ENCODE data around the gene RASAL1. TPM values are rescaled to one million over a fixed set of nuclear protein-coding genes. Genes with fewer than 3 reads are reported as not detected.

The RASAL1 gene
- total and polyA plus RNA-seq, 10 donors = 0.13 to 1.7 (median 0.62) TPM; not detected in 2

DNA sequence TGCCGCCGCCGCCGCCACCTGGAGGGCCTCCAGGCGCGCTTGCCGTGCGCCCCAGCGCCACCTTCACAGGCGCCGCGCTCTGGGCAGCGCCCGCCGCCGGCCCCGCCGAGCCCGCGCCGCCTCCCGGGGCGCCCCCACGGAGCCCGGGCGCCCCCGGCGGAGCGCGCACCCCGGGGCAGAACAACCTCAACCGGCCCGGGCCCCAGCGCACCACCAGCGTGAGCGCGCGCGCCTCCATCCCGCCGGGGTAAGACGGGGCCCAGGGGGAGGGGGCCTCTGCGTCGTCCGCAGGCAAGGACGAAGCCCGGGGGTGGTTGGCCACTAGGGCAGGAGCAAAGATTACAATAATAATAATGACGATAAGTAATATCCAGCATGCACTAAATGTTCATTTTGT, 57.7 kb downstream of the RASAL1 start:
- H3K27me3 ChIP-seq (replicated peaks in 1 of 7) = peaks cover 0 to 9% (median 0%) of the 10 kb centered on the region in 7 donors
- H3K36me3 ChIP-seq = peaks cover 0 to 38% (median 0%) of the 10 kb centered on the region in 6 donors
- no peaks in the 10 kb centered on the region for H3K9me3 ChIP-seq
- intact Hi-C loops (cut with DNase I; ENCODE audit: low total_unique reads) = no loop called here
- TF ChIP-seq POLR2AphosphoS5 (IDR thresholded peaks at IDR 0.05) (no peak), POLR2A (IDR thresholded peaks at IDR 0.05) (no peak)
- TF ChIP-seq, protein P1, sequence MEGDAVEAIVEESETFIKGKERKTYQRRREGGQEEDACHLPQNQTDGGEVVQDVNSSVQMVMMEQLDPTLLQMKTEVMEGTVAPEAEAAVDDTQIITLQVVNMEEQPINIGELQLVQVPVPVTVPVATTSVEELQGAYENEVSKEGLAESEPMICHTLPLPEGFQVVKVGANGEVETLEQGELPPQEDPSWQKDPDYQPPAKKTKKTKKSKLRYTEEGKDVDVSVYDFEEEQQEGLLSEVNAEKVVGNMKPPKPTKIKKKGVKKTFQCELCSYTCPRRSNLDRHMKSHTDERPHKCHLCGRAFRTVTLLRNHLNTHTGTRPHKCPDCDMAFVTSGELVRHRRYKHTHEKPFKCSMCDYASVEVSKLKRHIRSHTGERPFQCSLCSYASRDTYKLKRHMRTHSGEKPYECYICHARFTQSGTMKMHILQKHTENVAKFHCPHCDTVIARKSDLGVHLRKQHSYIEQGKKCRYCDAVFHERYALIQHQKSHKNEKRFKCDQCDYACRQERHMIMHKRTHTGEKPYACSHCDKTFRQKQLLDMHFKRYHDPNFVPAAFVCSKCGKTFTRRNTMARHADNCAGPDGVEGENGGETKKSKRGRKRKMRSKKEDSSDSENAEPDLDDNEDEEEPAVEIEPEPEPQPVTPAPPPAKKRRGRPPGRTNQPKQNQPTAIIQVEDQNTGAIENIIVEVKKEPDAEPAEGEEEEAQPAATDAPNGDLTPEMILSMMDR (IDR thresholded peaks at IDR 0.05 in 8 of 11, conservative IDR thresholded peaks at IDR 0.05 in 3 of 11) = no peak
- H3K4me1 ChIP-seq = peaks cover 3 to 96% (median 76%) of the 10 kb centered on the region in 6 donors
- peak overlapping the region in 1 of 8 donors; percentile 40 for H3K27ac ChIP-seq
- DNase-seq = no peak
- WGBS, 5 donors = 36 to 46% (median 40%) methylated on average over 28 to 48 of the region's 48 CpGs
- peak overlapping the region in 1 of 8 donors; percentile 48 for H3K4me3 ChIP-seq

DNA sequence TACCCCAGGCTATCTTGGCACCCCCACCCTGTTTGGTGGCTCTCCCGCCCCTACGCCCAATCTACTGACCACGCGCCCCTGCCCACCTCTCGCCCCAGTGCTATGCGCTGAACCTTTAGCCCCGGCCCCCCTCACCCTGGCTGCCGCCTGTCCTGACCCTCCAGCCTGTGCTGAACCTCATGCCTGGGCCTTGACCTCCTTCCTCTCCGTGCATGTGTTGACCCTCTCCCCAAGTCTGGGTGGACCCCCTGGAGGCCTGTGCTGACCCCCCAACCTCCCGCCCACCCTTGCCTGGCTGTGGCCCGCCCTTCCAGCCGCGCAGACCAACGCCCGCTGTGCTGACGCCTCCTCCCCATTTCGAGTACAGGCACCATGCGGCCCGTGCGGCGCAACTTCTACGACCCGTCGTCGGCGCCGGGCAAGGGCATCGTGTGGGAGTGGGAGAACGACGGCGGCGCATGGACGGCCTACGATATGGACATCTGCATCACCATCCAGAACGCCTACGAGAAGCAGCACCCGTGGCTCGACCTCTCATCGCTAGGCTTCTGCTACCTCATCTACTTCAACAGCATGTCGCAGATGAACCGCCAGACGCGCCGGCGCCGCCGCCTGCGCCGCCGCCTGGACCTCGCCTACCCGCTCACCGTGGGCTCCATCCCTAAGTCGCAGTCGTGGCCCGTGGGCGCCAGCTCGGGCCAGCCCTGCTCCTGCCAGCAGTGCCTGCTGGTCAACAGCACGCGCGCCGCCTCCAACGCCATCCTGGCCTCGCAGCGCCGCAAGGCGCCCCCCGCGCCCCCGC, 58.3 kb downstream of the RASAL1 start:
- WGBS, 5 donors = 40 to 64% (median 46%) methylated on average over 56 to 70 of the region's 70 CpGs
- no peak for TF ChIP-seq POLR2A (IDR thresholded peaks at IDR 0.05)
- TF ChIP-seq, protein P1 (IDR thresholded peaks at IDR 0.05 in 8 of 11, conservative IDR thresholded peaks at IDR 0.05 in 3 of 11) = no peak
- no peak for TF ChIP-seq POLR2AphosphoS5 (IDR thresholded peaks at IDR 0.05)
- intact Hi-C loops (cut with DNase I; ENCODE audit: low total_unique reads) = no loop called here
- Histone ChIP-seq H3K4me1 (peaks cover 3 to 95% (median 78%) of the 10 kb centered on the region in 6 donors), H3K27me3 (replicated peaks in 1 of 7) (peaks cover 0 to 9% (median 0%) of the 10 kb centered on the region in 7 donors), H3K4me3 (peak overlapping the region in 1 of 8 donors; percentile 48), H3K27ac (peak overlapping the region in 4 of 8 donors; percentile 8 to 40 (median 29)), H3K9me3 (no peaks in the 10 kb centered on the region), H3K36me3 (peaks cover 0 to 32% (median 0%) of the 10 kb centered on the region in 6 donors)
- no peak for DNase-seq

GRCh38 chr12:113075137-113075683, 60.4 kb downstream of the RASAL1 start:
- H3K4me3 ChIP-seq = no peak overlapping the region
- H3K36me3 ChIP-seq = peaks cover 0 to 21% (median 0%) of the 10 kb centered on the region in 6 donors
- 43 to 65% (median 49%) methylated on average over 6 of the region's 6 CpGs for WGBS, 5 donors
- no peaks in the 10 kb centered on the region for H3K9me3 ChIP-seq
- intact Hi-C loops (cut with DNase I; ENCODE audit: low total_unique reads) = no loop called here
- peaks cover 0 to 9% (median 0%) of the 10 kb centered on the region in 7 donors for H3K27me3 ChIP-seq (replicated peaks in 1 of 7)
- TF ChIP-seq POLR2AphosphoS5 (IDR thresholded peaks at IDR 0.05) = peak in 2 of 3 donors; percentile 66 to 75
- no peak for TF ChIP-seq POLR2A (IDR thresholded peaks at IDR 0.05)
- peak; percentile 86 for DNase-seq
- peaks cover 23 to 95% (median 86%) of the 10 kb centered on the region in 6 donors for H3K4me1 ChIP-seq
- H3K27ac ChIP-seq = peak overlapping the region in 7 of 8 donors; percentile 32 to 75 (median 58)

DNA sequence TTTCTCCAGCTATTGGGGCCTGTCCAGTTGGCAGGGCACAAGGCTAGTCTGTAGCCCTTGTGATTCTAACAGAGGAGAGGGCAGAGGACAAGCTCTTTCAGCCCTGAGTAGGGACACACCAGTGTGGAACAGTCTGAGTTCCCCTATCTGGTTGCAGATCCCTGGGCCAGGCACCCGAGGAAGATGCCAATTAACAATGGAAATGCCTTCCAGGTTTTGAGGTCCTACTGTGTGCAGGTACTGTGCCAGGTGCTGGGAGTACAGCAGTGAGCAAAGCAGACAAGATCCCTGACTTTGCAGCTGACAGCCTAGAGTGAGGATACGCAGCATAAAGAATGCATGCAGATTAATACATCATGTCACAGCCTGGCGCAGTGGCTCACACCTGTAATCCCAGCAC, 62.0 kb downstream of the RASAL1 start:
- Histone ChIP-seq H3K4me3 (no peak overlapping the region), H3K9me3 (no peaks in the 10 kb centered on the region), H3K27ac (peak overlapping the region in 4 of 8 donors; percentile 58 to 75 (median 70)), H3K36me3 (peaks cover 0 to 16% (median 0%) of the 10 kb centered on the region in 6 donors), H3K4me1 (peaks cover 38 to 97% (median 89%) of the 10 kb centered on the region in 6 donors), H3K27me3 (replicated peaks in 1 of 7) (peaks cover 0 to 9% (median 0%) of the 10 kb centered on the region in 7 donors)
- WGBS, 5 donors = 77 to 88% (median 80%) methylated on average over 3 of the region's 3 CpGs
- TF ChIP-seq POLR2AphosphoS5 (IDR thresholded peaks at IDR 0.05) (no peak), POLR2A (IDR thresholded peaks at IDR 0.05) (no peak)
- TF ChIP-seq, protein P1 (IDR thresholded peaks at IDR 0.05 in 8 of 11, conservative IDR thresholded peaks at IDR 0.05 in 3 of 11) = no peak
- no peak for DNase-seq
- intact Hi-C loops (cut with DNase I; ENCODE audit: low total_unique reads) = no loop called here
